Panc1 (cell line): ENCODE measurements around the gene FKBP4. TPM values are rescaled to one million over a fixed set of nuclear protein-coding genes. Genes with fewer than 3 reads are reported as not detected.

Experiments used
- ATAC-seq: fragments of 200-7000 bp; cut with Tn5 transposase; 2 replicates; pipeline ENCODE4 v1.9.1; 2020; ENCODE audit warnings: mild to moderate bottlenecking, moderate library complexity
- BruUV-seq: library from RNA; stranded (reverse); fragments of 400-500 nt; replicated peaks from 2 replicates; lab custom pipeline; 2021; lab: Mats Ljungman, UMichigan
- CTCF ChIA-PET: fragments of 300-600 bp; sonication (Branson Sonifier 250); formaldehyde crosslinking; loops from one replicate; lab custom pipeline; 2022; ENCODE audit warnings: antibody characterized with exemption; lab: Charles Lee
- POLR2A ChIA-PET: fragments of 300-600 bp; sonication (Branson Sonifier 250); formaldehyde crosslinking; loops from one replicate; lab custom pipeline; 2022; ENCODE audit warnings: antibody characterized with exemption; lab: Charles Lee
- DNase-seq: peaks from one replicate; pipeline ENCODE4 v3.0.0-alpha.2; 2010; ENCODE audit warnings: low read depth, low spot score
- H3K27ac ChIP-seq: 2 replicates; pipeline ENCODE4 v1.5.1; 2011; ENCODE audit warnings: mild to moderate bottlenecking, low read length, inconsistent platforms
- H3K27me3 ChIP-seq: fragments of 200-500 bp; sonication (Bioruptor generic); 2 replicates; pipeline ENCODE4 v1.6.0; 2014; ENCODE audit warnings: low read length, inconsistent platforms; ENCODE audit not compliant: control insufficient read depth, insufficient read depth
- H3K36me3 ChIP-seq: fragments of 200-500 bp; sonication (Bioruptor generic); 2 replicates; pipeline ENCODE4 v1.5.1; 2014; ENCODE audit warnings: inconsistent platforms, mild to moderate bottlenecking, low read length, moderate library complexity; ENCODE audit not compliant: control insufficient read depth, insufficient read depth
- H3K4me1 ChIP-seq: 2 replicates; pipeline ENCODE4 v1.5.1; 2011; ENCODE audit warnings: inconsistent platforms, mild to moderate bottlenecking, low read length, moderate library complexity; ENCODE audit not compliant: control insufficient read depth, insufficient read depth
- H3K4me3 ChIP-seq, 2 experiments: 2 replicates each; pipeline ENCODE4 v1.5.1; 2011 to 2012; ENCODE audit warnings: low read depth in 2 of 2, low read length in 2 of 2, mild to moderate bottlenecking in 2 of 2, inconsistent platforms in 1 of 2, moderate library complexity in 1 of 2
- H3K9me3 ChIP-seq: fragments of 200-500 bp; sonication (Bioruptor generic); 2 replicates; pipeline ENCODE4 v1.5.1; 2014; ENCODE audit warnings: low read depth, mild to moderate bottlenecking, inconsistent platforms, low read length, moderate library complexity; ENCODE audit not compliant: control insufficient read depth, insufficient read depth
- POLR2AphosphoS5 ChIP-seq: IDR thresholded peaks from 2 replicates; pipeline ENCODE4 v1.6.1; 2012; ENCODE audit warnings: mild to moderate bottlenecking, low read depth, low read length, moderate library complexity
- REST ChIP-seq, 2 experiments: IDR thresholded peaks; 2 replicates each; pipeline ENCODE4 v1.6.1; 2011 to 2012; ENCODE audit warnings: low read depth in 2 of 2, control low read depth in 1 of 2, low read length in 1 of 2, mild to moderate bottlenecking in 1 of 2, moderate library complexity in 1 of 2; ENCODE audit not compliant: insufficient read depth in 1 of 2
- SIN3A ChIP-seq: IDR thresholded peaks from 2 replicates; pipeline ENCODE4 v1.6.1; 2012; ENCODE audit warnings: low read depth, mild to moderate bottlenecking, low read length, moderate library complexity, borderline replicate concordance; ENCODE audit not compliant: insufficient read depth
- TCF7L2 ChIP-seq: IDR thresholded peaks from 2 replicates; pipeline ENCODE4 v1.6.1; 2011; ENCODE audit warnings: mild to moderate bottlenecking, low read depth, low read length, inconsistent platforms
- in situ Hi-C: cut with HindIII; loops from 2 replicates; pipeline ENCODE4 v1.10.0; 2016; ENCODE audit warnings: low sequenced_read_pairs, low pct_unique_long_range_greater_than_20kb
- intact Hi-C: fragments of 100-400 bp; cut with micrococcal nuclease; formaldehyde crosslinking; loops from one replicate; pipeline ENCODE4 v1.10.0; 2022; ENCODE audit not compliant: unreplicated experiment
- total RNA-seq: library from RNA; stranded (reverse); gene quantifications from one replicate; pipeline ENCODE4 v1.2.1, GENCODE V29; 2021; ENCODE audit not compliant: unreplicated experiment
- TF ChIP-seq, protein P1 (sequence below): fragments of 450-650 bp; IDR thresholded peaks from 2 replicates; pipeline ENCODE4 v1.5.1; 2017; ENCODE audit warnings: mild to moderate bottlenecking

The FKBP4 gene
- total RNA-seq, 1 experiment from 2014 or later = 64.9 TPM

DNA sequence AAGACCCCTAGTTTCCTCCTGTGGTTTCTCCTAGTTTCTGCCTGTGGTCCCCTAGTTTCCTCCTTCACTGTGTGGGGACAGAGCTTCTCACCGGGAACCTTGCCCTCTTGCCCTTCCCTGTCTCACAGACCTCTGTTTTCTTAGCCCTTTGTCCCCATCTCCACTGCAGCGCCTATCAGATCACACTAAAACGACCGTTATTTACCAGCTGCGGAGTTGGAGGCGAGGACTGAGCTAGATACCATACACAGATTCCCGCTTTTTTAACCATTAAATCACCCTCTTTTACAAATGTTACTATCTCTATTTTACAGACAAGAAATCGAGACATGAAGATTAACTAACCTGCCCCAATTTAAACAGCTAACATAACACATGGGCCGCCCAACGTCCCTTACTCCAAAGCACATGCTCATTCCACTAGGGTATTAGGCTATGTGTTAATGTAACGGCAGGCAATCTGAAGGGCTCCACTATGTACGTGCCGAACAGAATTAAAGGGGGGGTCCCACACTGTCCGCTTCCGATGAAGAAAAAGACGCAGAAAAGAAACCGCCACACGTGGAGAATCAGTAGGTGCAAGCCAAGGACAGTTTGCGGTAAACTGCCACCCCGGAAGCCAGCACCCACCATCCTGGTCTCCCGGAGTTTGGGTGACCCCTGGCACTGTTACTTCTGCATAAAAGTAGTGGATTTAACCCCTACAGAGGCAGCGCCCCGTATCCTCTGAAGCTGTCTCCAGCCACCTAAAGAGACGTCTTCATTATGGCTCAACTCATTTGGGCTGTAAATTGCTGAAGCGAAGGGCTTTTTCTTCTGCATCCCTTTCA, 1.9 kb upstream of the FKBP4 start:
- intact Hi-C loops (no loop called here), in situ Hi-C loops (no loop called here)
- H3K27ac ChIP-seq = no peak overlapping the region
- no peak overlapping the region for H3K4me3 ChIP-seq
- peaks cover 14% of the 10 kb centered on the region for H3K4me1 ChIP-seq
- H3K27me3 ChIP-seq = no peaks in the 10 kb centered on the region
- no peak for ATAC-seq
- BruUV-seq = no TSS peak
- ChIA-PET POLR2A (no interaction called here), CTCF (no interaction called here)
- TF ChIP-seq POLR2AphosphoS5 (no peak), REST (IDR thresholded peaks at IDR 0.05; ENCODE audit: insufficient read depth in 1 of 2, low read depth in 2 of 2, low read length in 1 of 2) (no peak), TCF7L2 (no peak), SIN3A (no peak)
- TF ChIP-seq, protein P1, sequence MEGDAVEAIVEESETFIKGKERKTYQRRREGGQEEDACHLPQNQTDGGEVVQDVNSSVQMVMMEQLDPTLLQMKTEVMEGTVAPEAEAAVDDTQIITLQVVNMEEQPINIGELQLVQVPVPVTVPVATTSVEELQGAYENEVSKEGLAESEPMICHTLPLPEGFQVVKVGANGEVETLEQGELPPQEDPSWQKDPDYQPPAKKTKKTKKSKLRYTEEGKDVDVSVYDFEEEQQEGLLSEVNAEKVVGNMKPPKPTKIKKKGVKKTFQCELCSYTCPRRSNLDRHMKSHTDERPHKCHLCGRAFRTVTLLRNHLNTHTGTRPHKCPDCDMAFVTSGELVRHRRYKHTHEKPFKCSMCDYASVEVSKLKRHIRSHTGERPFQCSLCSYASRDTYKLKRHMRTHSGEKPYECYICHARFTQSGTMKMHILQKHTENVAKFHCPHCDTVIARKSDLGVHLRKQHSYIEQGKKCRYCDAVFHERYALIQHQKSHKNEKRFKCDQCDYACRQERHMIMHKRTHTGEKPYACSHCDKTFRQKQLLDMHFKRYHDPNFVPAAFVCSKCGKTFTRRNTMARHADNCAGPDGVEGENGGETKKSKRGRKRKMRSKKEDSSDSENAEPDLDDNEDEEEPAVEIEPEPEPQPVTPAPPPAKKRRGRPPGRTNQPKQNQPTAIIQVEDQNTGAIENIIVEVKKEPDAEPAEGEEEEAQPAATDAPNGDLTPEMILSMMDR = no peak
- DNase-seq = no peak
- peaks cover 10% of the 10 kb centered on the region for H3K36me3 ChIP-seq
- no peaks in the 10 kb centered on the region for H3K9me3 ChIP-seq

- no peak overlapping the region for H3K27ac ChIP-seq
- no TSS peak for BruUV-seq
- H3K4me1 ChIP-seq = peaks cover 14% of the 10 kb centered on the region
- CTCF ChIA-PET = no interaction called here
- TF ChIP-seq SIN3A (no peak), REST (IDR thresholded peaks at IDR 0.05; ENCODE audit: insufficient read depth in 1 of 2, low read depth in 2 of 2, low read length in 1 of 2) (no peak), TCF7L2 (no peak), POLR2AphosphoS5 (no peak)
- TF ChIP-seq, protein P1 = no peak
- no peak overlapping the region for H3K4me3 ChIP-seq
- POLR2A ChIA-PET = interaction anchor here (0.7 kb wide), 1 partner anchor 982 kb away, joined by 10 read pairs; no protein-coding TSS in a partner anchor
- no peak for ATAC-seq
- in situ Hi-C loops = no loop called here
- intact Hi-C loops = no loop called here
- peaks cover 12% of the 10 kb centered on the region for H3K36me3 ChIP-seq
- DNase-seq = no peak
- H3K9me3 ChIP-seq = no peaks in the 10 kb centered on the region
- no peaks in the 10 kb centered on the region for H3K27me3 ChIP-seq
Measured at GRCh38 chr12:2793561-2793960, 1.2 kb upstream of the FKBP4 start.
